ENCODE data around the gene SLC25A5.
"Not testable (repeated sequence)": the region's sequence is repeated elsewhere in the genome, so short reads cannot be mapped to it uniquely, and the experiment has no call there.

SLC25A5 gene

DNA sequence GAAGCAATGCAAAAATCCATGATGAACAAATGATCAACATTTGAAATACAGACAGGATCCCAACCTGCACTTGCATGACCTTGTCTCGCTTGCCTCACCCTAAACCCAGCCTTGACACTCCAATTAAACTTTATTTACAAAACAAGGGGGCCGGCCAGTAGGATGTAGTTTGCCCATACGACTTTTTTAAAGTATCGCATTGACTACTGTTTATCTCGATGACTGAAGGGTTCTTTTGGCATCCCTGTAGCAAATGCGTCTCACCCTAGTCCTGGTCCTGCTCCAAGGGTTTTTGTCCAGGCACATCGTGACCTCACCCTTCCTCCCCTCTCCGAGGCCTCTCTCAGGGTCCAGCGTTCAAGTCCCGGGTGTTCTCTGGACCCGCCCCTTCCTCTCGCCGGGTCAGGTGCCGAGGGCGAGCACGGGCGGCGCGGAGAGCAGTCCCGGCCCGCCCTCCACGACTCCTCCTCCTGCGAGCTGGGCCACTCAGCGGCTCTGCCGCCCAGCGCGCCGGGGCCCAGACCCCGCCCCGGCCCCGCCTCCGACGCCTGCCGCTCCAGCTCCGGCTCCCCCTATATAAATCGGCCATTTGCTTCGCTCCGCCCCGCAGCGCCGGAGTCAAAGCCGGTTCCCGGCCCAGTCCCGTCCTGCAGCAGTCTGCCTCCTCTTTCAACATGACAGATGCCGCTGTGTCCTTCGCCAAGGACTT lies at the start of gene SLC25A5:
Gene SLC25A5 (plus strand): TSS at position 603 of the 709 bp plus-strand sequence. CDS start 72 bp downstream, at position 675.
- DNase-seq (ENCODE audit: low read depth in 2 of 2): peak; percentile 48 to 58

GRCh38 chrX:119419146-119419545 lies 49.1 kb upstream of the SLC25A5 start:
- DNase-seq (ENCODE audit: low read depth in 2 of 2): no peak

- DNase-seq (ENCODE audit: low read depth in 2 of 2): no peak
Measured at GRCh38 chrX:119419898-119420297, 48.3 kb upstream of the SLC25A5 start.

- DNase-seq (ENCODE audit: low read depth in 2 of 2): no peak
Measured at GRCh38 chrX:119421016-119421705, 47.1 kb upstream of the SLC25A5 start.

GRCh38 chrX:119423631-119424030 lies 44.6 kb upstream of the SLC25A5 start:
- no peak for DNase-seq (ENCODE audit: low read depth in 2 of 2)

GRCh38 chrX:119424999-119425398 lies 43.2 kb upstream of the SLC25A5 start:
- no peak for DNase-seq (ENCODE audit: low read depth in 2 of 2)

DNA sequence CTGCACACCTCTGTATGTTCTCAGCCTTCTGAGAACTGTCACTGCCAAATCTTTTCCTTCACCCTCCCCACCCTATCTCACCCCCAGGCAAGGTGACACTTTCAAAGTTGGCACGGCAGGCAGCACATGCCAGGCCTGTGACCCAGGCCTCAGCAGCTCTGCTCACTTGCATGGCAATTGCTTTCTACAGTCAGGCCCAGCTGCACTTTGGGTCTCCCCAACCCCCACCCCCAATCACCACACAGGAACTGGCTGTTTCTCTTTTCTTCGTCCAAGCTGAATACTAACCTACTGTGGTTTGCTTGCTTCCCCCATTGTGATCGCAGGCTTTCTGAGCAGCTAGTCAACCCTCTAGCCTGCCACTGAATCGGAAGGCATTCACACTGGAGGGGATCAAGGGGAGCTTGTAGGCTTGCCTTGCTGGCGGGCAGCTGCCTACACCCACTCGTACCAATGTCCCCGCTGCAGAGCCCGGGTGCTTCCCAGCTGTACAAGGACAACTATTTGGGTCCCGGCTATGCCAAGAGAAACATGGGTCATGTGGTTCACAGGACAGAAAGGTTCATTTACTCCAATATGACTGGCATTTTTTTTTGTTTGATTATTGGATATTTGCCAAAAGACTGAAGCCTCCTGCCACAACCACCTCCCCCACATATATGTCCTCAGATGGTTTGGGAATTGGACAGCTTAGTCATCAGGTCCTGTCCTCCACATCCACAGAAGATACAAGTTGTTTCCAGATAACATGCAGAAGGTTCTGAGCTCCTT lies 41.0 kb upstream of the SLC25A5 start:
- DNase-seq (ENCODE audit: low read depth in 2 of 2): no peak

DNA sequence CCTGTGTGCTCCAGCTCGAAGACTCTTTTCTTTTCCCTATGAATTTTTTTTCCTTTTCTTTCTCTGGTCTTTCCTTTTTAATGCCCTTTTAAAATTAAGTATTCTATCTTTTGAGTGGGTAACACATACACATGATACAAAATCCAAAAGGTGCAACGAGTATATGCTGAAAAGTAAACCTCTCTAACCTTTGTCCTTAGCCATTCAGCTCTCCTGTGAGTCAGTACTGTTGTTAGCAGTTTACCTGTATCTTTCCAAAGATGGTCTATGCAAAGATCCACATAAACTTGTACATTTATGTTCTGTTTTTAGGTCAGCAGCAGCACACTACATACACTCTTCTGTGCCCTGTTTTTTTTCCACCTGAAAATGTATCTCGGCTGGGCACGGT lies 40.5 kb upstream of the SLC25A5 start:
- DNase-seq (ENCODE audit: low read depth in 2 of 2): no peak

DNA sequence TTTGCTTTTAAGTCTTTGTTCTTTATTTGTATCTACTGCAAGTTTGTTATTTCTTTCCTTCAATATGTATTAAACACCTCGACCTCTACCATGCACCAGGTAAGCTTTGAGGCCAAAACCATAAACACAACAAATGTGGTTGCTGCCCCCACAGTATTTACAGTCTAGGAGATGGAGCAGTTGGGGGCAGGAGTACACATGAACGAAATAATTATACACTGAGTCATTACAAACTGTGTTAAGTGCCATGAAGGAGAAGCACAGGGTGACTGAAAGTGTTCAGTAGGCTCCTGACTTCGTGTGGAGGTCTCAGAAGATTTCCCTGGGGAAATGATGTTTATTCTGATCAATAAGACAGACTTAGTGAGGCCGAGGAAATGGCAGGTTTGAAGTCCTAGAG lies 38.8 kb upstream of the SLC25A5 start:
- DNase-seq (ENCODE audit: low read depth in 2 of 2): no peak

DNA sequence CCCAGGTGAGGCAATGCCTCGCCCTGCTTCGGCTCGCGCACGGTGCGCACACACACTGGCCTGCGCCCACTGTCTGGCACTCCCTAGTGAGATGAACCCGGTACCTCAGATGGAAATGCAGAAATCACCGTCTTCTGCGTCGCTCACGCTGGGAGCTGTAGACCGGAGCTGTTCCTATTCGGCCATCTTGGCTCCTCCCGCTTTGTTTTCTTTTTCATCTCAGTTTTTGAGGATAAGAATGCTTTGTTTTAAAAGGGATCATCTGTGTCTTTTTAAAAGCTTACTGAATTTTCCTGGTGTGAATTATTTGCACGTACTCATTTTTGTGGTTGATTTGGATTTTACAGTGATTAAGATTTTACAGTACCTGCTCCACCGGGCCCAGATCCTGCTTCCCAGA lies 26.9 kb upstream of the SLC25A5 start:
- not testable (repeated sequence) for DNase-seq (ENCODE audit: low read depth in 2 of 2)

GRCh38 chrX:119442286-119442685 lies 26.0 kb upstream of the SLC25A5 start:
- no peak for DNase-seq (ENCODE audit: low read depth in 2 of 2)

- no peak for DNase-seq (ENCODE audit: low read depth in 2 of 2)
Measured at GRCh38 chrX:119453202-119453601, 15.0 kb upstream of the SLC25A5 start.

DNA sequence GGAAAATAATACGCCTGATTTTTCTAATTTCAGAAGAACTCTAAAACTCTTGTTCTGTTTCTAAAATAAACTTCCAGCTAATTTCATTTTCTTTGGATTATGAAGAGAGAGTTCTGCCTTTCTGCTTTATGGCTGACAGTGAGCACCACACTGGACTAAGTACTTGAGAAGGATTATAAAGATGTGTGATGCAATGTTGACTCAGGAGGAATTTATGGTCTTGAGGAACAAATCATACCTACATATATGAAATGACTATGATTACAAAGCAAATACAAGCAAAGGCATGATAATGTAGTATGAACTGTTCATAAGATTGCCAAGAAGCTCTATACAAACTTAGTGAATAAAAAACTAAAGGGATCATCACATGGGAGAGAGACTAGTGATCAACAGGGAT lies 13.0 kb upstream of the SLC25A5 start:
- DNase-seq (ENCODE audit: low read depth in 2 of 2): no peak

- DNase-seq (ENCODE audit: low read depth in 2 of 2): no peak
Measured at GRCh38 chrX:119459181-119459580, 9.1 kb upstream of the SLC25A5 start.

- DNase-seq (ENCODE audit: low read depth in 2 of 2): no peak
Measured at GRCh38 chrX:119465555-119465954, 2.7 kb upstream of the SLC25A5 start.

GRCh38 chrX:119466970-119467369 lies 1.3 kb upstream of the SLC25A5 start:
- no peak for DNase-seq (ENCODE audit: low read depth in 2 of 2)

DNA sequence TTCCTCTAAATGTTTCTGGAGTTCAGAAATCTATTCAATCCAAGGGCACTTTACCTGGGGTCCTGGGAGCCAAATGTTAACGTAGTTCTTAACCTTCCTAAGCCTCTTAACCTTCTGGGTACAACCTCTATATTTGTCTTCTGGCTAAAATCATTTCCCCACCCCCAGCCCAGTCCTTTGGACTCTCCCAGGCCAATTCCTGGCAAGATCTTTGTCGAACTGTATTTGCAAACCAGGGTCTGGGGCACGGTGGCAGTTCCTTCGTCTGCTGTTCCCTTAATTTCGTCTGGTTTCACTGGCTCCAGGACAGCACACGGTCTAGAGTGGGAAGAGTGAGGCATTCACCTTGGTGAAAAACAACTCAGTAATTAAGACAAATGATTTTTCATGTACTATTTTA lies 811 bp upstream of the SLC25A5 start:
- no peak for DNase-seq (ENCODE audit: low read depth in 2 of 2)

DNA sequence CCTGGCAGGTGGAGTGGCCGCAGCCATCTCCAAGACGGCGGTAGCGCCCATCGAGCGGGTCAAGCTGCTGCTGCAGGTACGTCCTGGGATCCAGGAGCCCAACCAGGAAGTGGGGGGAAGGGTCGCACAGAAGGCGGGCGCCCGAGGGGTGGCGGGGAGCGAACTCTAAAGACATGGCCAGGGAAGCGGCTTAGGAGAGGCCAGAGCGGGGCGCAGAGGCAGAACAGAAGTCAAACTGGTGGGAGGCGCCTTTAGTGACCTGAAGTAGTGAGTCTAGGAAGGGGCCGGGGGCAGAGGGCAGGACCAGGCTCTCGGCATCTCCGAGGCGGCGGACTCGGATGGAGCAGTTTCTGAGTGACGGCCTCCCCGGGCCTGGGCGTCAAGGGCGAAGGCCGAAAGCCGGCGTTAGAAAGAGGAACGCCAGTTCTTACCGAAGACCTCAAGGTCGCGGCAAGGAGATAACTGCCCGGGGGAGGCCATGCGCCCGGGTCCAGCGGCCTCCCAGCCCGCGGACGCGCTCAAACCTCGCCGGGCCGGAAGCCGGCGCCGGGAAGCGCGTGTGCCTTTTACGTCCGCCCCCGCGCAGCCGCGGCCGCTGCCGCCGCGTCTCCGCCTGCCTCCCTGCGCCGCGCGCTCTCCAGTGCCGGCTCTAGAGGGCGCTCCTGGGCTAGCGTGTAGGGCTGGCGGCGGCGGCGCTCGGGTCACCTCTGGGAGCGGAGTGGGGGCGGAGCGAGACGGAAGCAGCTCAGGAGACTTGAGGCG lies 488 bp downstream of the SLC25A5 start:
- DNase-seq (ENCODE audit: low read depth in 2 of 2): peak; percentile 65 to 71

DNA sequence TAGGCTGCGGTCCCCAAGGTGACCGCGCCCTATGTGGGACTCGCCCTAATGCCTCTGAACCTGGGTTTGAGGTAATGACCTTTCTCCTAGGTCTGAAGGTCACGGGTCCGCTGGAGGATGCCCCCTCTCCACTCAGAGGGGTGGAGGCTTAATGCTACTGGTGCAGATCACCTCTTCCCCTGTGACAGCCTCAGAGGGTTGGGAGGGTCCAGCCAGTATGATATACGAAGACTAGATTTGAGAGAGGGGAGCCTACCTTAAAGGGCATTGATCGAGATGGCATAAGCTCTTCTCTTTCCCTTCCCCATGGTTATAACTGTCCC lies 1.0 kb downstream of the SLC25A5 start:
- DNase-seq (ENCODE audit: low read depth in 2 of 2): no peak

DNA sequence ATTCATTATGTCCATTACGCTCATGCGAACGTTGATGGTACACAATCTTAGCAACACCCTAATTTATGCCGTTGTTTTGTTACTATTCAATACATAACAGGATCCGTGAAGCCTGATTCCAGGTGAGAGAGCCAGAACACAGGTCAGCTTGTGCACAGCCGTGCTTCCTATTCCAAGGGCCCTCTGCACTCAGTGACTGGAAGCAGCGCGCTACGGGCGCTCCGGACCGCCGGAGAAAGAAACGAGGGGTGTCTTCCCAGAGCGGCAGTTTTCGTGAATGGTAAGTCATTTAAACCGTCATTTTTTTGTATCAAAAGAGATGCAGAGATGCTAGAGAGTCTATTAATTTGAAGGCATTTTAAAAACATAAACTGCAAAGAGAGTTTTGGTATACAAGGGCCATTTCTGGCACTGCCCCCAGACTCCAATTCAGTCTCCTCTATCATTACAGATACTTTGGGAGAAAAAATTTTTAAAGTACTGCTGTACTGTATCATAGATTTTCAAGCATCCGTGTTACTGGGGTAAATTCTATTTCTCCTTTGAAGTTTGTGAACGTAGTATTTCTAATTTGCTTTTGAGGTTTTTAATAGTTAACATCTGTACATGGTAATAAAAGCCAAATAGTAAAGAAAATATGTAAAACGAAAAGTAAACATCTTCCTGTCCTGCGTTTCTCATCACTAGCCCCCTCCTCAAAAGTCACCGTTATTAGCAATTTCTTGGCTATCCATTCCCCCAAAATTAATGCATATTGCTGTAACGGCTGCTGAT lies 6.6 kb downstream of the SLC25A5 start:
- DNase-seq (ENCODE audit: low read depth in 2 of 2): no peak

GRCh38 chrX:119475389-119476101 lies 7.3 kb downstream of the SLC25A5 start:
- no peak for DNase-seq (ENCODE audit: low read depth in 2 of 2)
